ENCODE measurements around the gene IHH.
A peak's percentile ranks its signal among the peaks of the same experiment; 100 is the strongest.

Gene IHH

GRCh38 chr2:219073413-219074129 is 12.8 kb upstream of the IHH start:
- Histone ChIP-seq H3K4me1 (ENCODE audit: control insufficient read depth, insufficient read depth, low read length) (peaks cover 7% of the 10 kb centered on the region), H3K9me3 (ENCODE audit: control insufficient read depth, insufficient read depth, low read depth, low read length) (no peaks in the 10 kb centered on the region), H3K27me3 (ENCODE audit: control insufficient read depth, insufficient read depth, low read length) (no peaks in the 10 kb centered on the region), H3K36me3 (ENCODE audit: control insufficient read depth, insufficient read depth, low read length) (peaks cover 13% of the 10 kb centered on the region), H3K9ac (ENCODE audit: low read length) (no peak overlapping the region), H3K4me3 (ENCODE audit: low read depth, low read length) (no peak overlapping the region), H3K27ac (ENCODE audit: low read depth, low read length) (peak overlapping the region; percentile 44; the same call in 1 of the 2 replicates)

- Histone ChIP-seq H3K36me3 (ENCODE audit: control insufficient read depth, insufficient read depth, low read length) (peaks cover 13% of the 10 kb centered on the region), H3K4me3 (ENCODE audit: low read depth, low read length) (no peak overlapping the region), H3K9me3 (ENCODE audit: control insufficient read depth, insufficient read depth, low read depth, low read length) (no peaks in the 10 kb centered on the region), H3K27me3 (ENCODE audit: control insufficient read depth, insufficient read depth, low read length) (no peaks in the 10 kb centered on the region), H3K9ac (ENCODE audit: low read length) (no peak overlapping the region), H3K27ac (ENCODE audit: low read depth, low read length) (no peak overlapping the region), H3K4me1 (ENCODE audit: control insufficient read depth, insufficient read depth, low read length) (peaks cover 7% of the 10 kb centered on the region)
Measured at GRCh38 chr2:219072741-219073250, 12.1 kb upstream of the IHH start.

DNA sequence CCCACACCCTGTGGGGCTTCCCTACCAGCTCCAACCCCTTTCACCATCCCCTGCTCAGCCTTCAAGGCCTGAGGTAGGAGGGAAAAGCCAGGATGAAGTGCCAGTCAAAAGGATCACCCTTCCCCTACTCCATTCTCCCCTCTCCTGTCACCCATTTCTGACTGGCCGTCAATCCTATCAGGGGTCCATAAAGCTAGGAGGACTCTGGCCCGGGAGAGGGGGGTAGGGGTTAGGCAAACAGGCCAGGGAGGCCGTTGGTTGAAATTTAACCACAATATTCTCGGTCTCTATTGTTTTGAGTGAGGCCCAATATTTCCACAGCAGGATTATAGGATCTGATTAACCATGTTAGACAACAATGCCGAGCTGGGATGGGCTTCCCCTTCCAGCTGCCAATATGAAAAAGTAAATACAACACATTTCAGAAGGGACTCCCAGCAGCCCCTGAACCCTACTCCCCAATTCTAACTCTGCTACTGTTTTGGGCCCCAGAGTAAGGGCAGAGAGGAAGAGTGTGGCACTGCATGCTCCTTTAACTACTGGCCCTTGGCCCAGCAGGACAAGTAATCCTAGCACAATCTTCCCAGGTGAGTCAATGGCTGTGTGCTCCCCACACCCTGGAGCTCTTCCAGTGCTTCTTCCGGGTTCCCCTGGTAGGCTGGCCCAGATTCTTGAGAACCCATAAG is 10.6 kb upstream of the IHH start:
- Histone ChIP-seq H3K27ac (ENCODE audit: low read depth, low read length) (no peak overlapping the region), H3K36me3 (ENCODE audit: control insufficient read depth, insufficient read depth, low read length) (peaks cover 6% of the 10 kb centered on the region; the same call in 1 of the 2 replicates), H3K9me3 (ENCODE audit: control insufficient read depth, insufficient read depth, low read depth, low read length) (no peaks in the 10 kb centered on the region), H3K27me3 (ENCODE audit: control insufficient read depth, insufficient read depth, low read length) (no peaks in the 10 kb centered on the region), H3K4me1 (ENCODE audit: control insufficient read depth, insufficient read depth, low read length) (peaks cover 7% of the 10 kb centered on the region), H3K9ac (ENCODE audit: low read length) (no peak overlapping the region), H3K4me3 (ENCODE audit: low read depth, low read length) (no peak overlapping the region)

GRCh38 chr2:219065484-219065883 is 4.8 kb upstream of the IHH start:
- no peaks in the 10 kb centered on the region for H3K9me3 ChIP-seq (ENCODE audit: control insufficient read depth, insufficient read depth, low read depth, low read length)
- H3K4me1 ChIP-seq (ENCODE audit: control insufficient read depth, insufficient read depth, low read length) = peaks cover 13% of the 10 kb centered on the region; the same call in 1 of the 2 replicates
- no peak overlapping the region for H3K27ac ChIP-seq (ENCODE audit: low read depth, low read length)
- peaks cover 52% of the 10 kb centered on the region for H3K27me3 ChIP-seq (ENCODE audit: control insufficient read depth, insufficient read depth, low read length)
- no peak overlapping the region for H3K9ac ChIP-seq (ENCODE audit: low read length)
- H3K36me3 ChIP-seq (ENCODE audit: control insufficient read depth, insufficient read depth, low read length) = no peaks in the 10 kb centered on the region
- no peak overlapping the region for H3K4me3 ChIP-seq (ENCODE audit: low read depth, low read length)

DNA sequence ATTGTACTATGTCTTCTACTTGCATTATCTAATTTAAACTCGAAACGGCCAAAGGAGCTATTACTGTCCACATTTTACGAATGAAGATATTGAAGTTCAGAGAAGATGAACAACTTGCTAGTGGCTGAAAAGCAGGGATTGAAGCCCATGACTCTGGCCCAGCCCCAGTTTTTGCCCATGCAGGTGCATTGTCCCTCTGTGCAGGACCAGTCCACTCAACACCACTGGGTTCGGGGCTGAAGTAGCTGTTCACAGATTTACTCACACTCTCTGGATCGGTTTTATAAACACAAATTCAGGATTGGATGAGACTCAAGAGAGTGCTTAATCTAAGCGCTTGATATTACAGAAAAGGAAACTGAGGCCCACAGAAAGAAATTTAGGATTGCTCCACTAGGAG is 1.4 kb upstream of the IHH start:
- Histone ChIP-seq H3K27me3 (ENCODE audit: control insufficient read depth, insufficient read depth, low read length) (peaks cover 86% of the 10 kb centered on the region), H3K4me1 (ENCODE audit: control insufficient read depth, insufficient read depth, low read length) (peaks cover 29% of the 10 kb centered on the region), H3K36me3 (ENCODE audit: control insufficient read depth, insufficient read depth, low read length) (no peaks in the 10 kb centered on the region)

GRCh38 chr2:219059725-219060682 is 717 bp downstream of the IHH start:
- Histone ChIP-seq H3K9me3 (ENCODE audit: control insufficient read depth, insufficient read depth, low read depth, low read length) (no peaks in the 10 kb centered on the region), H3K36me3 (ENCODE audit: control insufficient read depth, insufficient read depth, low read length) (no peaks in the 10 kb centered on the region), H3K4me1 (ENCODE audit: control insufficient read depth, insufficient read depth, low read length) (peaks cover 29% of the 10 kb centered on the region), H3K27ac (ENCODE audit: low read depth, low read length) (no peak overlapping the region), H3K9ac (ENCODE audit: low read length) (no peak overlapping the region), H3K4me3 (ENCODE audit: low read depth, low read length) (peak overlapping the region; percentile 45), H3K27me3 (ENCODE audit: control insufficient read depth, insufficient read depth, low read length) (peaks cover 99% of the 10 kb centered on the region)

More for the DNA sequence above, 1.4 kb upstream of the IHH start:
- Histone ChIP-seq H3K9ac (ENCODE audit: low read length) (no peak overlapping the region), H3K4me3 (ENCODE audit: low read depth, low read length) (no peak overlapping the region), H3K9me3 (ENCODE audit: control insufficient read depth, insufficient read depth, low read depth, low read length) (no peaks in the 10 kb centered on the region), H3K27ac (ENCODE audit: low read depth, low read length) (no peak overlapping the region)

GRCh38 chr2:219059375-219059724 is 1.4 kb downstream of the IHH start:
- Histone ChIP-seq H3K9me3 (ENCODE audit: control insufficient read depth, insufficient read depth, low read depth, low read length) (no peaks in the 10 kb centered on the region), H3K27ac (ENCODE audit: low read depth, low read length) (no peak overlapping the region), H3K4me1 (ENCODE audit: control insufficient read depth, insufficient read depth, low read length) (peaks cover 29% of the 10 kb centered on the region), H3K36me3 (ENCODE audit: control insufficient read depth, insufficient read depth, low read length) (no peaks in the 10 kb centered on the region), H3K9ac (ENCODE audit: low read length) (no peak overlapping the region), H3K27me3 (ENCODE audit: control insufficient read depth, insufficient read depth, low read length) (peaks cover 99% of the 10 kb centered on the region), H3K4me3 (ENCODE audit: low read depth, low read length) (0 out of 2 replicates have a peak overlapping the region, but pooled peaks have one; percentile 45)

- no peak overlapping the region for H3K9ac ChIP-seq (ENCODE audit: low read length)
- H3K27me3 ChIP-seq (ENCODE audit: control insufficient read depth, insufficient read depth, low read length) = peaks cover 99% of the 10 kb centered on the region
- peak overlapping the region; percentile 50; the same call in 1 of the 2 replicates for H3K4me3 ChIP-seq (ENCODE audit: low read depth, low read length)
- no peaks in the 10 kb centered on the region for H3K36me3 ChIP-seq (ENCODE audit: control insufficient read depth, insufficient read depth, low read length)
- H3K4me1 ChIP-seq (ENCODE audit: control insufficient read depth, insufficient read depth, low read length) = peaks cover 29% of the 10 kb centered on the region
- no peaks in the 10 kb centered on the region for H3K9me3 ChIP-seq (ENCODE audit: control insufficient read depth, insufficient read depth, low read depth, low read length)
- no peak overlapping the region for H3K27ac ChIP-seq (ENCODE audit: low read depth, low read length)
Measured at GRCh38 chr2:219058541-219059374, 2.0 kb downstream of the IHH start.

DNA sequence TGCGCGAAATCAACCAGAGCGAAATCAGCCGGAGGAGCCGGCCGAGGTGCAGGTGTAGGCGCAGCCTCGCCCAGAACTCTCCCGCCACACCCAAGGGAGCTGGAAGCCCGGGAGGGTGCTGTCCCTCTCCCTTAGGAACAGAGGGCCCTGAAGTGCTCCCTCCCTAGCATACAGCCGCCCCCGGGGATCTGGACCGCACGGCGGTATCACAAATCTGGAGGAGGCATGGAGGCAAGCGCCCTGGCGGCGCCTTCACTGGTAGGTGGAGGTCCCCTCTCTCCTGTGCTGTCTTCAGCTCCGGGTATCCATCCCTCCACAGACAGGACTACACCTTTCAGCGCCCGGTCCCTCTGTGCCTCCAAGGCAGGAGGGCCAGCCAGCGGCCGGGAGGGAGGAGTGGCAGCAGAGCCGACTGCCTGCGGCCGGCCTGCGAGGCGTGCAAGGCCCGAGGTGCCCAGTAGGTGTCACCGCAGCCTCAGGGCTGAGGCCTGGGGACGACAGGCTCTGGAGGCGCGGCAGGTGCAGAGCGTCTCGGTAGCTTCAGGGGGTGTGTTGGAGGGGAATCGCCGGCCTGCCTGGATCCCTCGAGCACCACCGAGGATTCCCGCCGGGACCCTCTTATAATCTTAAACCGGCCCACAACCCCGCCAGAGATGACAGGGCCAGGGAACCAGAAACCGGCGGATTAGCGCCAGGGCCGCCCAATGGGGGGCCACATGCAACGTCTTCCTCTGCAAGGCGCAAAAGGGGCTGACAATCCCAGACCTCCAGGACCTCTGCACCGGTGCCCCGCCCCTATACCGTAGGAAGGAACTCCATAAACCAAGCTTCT is 2.8 kb downstream of the IHH start:
- H3K4me1 ChIP-seq (ENCODE audit: control insufficient read depth, insufficient read depth, low read length) = peaks cover 26% of the 10 kb centered on the region
- no peak overlapping the region for H3K27ac ChIP-seq (ENCODE audit: low read depth, low read length)
- H3K9me3 ChIP-seq (ENCODE audit: control insufficient read depth, insufficient read depth, low read depth, low read length) = no peaks in the 10 kb centered on the region
- peak overlapping the region; percentile 50 for H3K4me3 ChIP-seq (ENCODE audit: low read depth, low read length)
- no peaks in the 10 kb centered on the region for H3K36me3 ChIP-seq (ENCODE audit: control insufficient read depth, insufficient read depth, low read length)
- H3K9ac ChIP-seq (ENCODE audit: low read length) = no peak overlapping the region
- H3K27me3 ChIP-seq (ENCODE audit: control insufficient read depth, insufficient read depth, low read length) = peaks cover 99% of the 10 kb centered on the region

All from HUES6 (cell line).